RPMI8226 (cell line): ENCODE results near the gene SEPTIN1.

Source experiments
- DNase-seq: peaks from one replicate; pipeline ENCODE4 v3.0.0-alpha.2; 2015

SEPTIN1 gene

DNA sequence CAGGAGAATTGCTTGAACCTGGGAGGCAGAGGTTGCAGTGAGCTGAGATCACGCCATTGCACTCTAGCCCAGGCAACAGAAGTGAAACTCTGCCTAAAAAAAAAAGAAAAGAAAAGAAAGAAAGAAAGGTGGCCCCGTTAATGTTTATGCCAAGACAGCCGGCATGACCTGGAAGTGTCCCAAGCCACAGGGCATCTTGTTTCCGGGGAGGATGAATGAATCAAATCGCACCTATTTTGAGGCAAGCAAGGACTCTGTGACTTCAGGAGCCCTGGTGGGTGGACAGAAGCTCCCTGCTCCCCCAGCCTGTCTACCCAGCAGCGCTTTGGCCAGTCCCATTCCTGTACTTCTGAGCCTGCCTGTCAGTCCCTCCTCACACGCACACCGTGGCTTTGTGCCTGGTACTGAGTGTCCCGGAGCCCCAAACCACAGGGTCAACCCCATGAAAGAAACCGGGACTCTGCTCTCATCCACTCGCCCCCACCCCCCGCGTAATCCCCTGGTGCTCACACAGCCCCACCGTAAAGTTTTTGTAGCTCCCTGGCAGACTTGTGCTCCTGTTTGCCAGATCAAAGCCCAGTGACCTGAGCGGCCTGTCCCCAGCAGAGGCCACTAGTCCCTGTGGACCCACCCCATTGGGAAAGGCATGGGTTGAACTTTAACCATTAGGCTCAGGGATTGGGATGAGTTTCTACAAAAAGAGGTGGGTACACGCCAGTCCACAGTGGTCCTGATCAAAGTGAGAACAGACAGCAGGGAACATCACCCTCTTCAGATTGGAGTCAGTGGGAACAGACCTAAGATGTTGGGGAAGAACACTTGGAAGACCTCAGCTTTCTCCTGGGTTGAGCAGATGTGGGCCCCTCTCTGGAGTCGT is 46.5 kb downstream of the SEPTIN1 start:
- peak; percentile 90 for DNase-seq

GRCh38 chr16:30335028-30335597 is 47.2 kb downstream of the SEPTIN1 start:
- DNase-seq: peak; percentile 91

DNA sequence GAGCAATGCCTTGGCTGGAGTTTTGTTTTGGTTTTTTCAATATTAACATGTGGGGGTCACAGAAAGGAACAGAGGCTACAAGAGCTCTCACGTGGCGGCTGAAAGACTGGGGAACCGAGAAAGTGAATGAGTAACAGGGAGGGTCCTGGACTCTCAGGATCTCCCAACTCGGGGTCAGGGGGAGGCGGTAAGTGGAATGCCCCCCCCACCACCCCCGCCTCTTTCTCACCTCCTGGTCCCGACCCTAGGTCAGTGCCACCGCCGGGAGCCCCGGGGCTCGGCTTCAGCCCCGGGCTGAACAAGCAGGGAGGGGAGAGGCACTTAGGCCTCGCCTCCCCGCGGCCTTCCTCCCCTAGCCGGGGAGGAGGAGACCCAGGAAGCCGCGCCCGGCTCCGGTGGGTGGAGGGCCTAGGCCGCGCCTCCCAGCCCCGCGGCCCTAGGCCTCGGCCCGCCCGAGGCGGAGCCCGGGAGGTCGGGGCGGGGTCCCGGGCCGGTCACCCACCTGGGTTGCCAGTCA is 47.8 kb downstream of the SEPTIN1 start:
- peak; percentile 91 for DNase-seq
